Measurements from ENCODE around the gene DCAF8L1. TPM values are rescaled to one million over a fixed set of nuclear protein-coding genes. Genes with fewer than 3 reads are reported as not detected.

The DCAF8L1 gene
- total RNA-seq, 1 donor from 2014 or later = not detected

Other genes starting within 250 kb of the DCAF8L1 start
- not detected in 2 replicates for gene MAGEB10, start 173.5 kb downstream of the DCAF8L1 start, total RNA-seq